ENCODE results near the gene DPF1. TPM values are rescaled to one million over a fixed set of nuclear protein-coding genes. Genes with fewer than 3 reads are reported as not detected.

Gene DPF1
- total and polyA plus RNA-seq, 4 donors = not detected

DNA sequence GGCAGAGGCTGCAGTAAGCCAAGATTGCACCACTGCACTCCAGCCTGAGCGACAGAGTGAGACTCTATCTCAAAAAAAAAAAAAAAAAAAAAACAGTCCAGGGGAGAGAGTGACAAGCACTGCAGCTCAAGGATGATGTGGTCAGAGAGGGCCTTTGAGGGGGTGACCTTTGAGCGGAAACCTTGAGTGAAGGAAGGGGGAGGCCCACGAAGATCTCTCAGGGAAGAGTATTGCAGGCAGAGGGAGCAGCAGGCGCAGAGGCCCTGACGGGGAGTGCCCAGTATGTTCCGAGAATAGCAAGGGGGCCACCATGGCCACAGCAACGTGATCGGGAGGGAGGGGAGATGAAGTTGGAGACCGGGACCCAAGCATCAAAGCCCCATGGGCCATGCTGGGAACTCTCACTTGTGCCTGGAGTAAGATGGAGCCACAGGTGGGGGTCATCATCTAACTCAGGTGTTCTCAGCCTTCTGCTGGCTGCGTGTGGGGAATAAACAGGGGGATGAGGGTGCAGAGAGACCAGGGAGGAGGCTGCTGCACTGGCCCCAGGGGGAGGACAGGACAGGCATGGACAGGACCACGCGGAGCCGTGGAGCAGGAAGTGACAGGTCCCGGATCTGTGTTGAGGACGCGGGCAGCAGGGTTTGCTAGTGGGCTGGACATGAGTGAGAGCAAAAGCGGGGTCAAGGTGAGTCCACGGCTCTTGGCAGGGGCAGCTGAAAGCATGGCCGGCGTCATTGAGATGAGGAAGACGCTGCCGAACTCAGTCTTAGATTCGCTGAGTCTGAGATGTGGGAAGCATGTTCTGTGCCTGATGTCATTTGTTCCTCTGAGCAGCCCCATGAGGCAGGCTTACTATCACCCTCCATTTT, 60.4 kb downstream of the DPF1 start:
- no peak overlapping the region for H3K9ac ChIP-seq (ENCODE audit: low read depth in 1 of 2, low read length in 2 of 2)
- no peaks in the 10 kb centered on the region for H3K4me1 ChIP-seq (ENCODE audit: control insufficient read depth in 4 of 4, insufficient read depth in 4 of 4, low read length in 3 of 4)
- peaks cover 5 to 10% (median 7%) of the 10 kb centered on the region in 4 donors for H3K9me3 ChIP-seq (ENCODE audit: control insufficient read depth in 4 of 4, low read length in 3 of 4)
- TF ChIP-seq YY1 (IDR thresholded peaks at IDR 0.05) (no peak), GABPA (IDR thresholded peaks at IDR 0.05 in 1 of 2, conservative IDR thresholded peaks at IDR 0.05 in 1 of 2) (no peak), NR2F2 (IDR thresholded peaks at IDR 0.05) (no peak), HNF4A (conservative IDR thresholded peaks at IDR 0.05) (no peak), SP1 (IDR thresholded peaks at IDR 0.05) (no peak), RAD21 (IDR thresholded peaks at IDR 0.05) (no peak), RXRA (IDR thresholded peaks at IDR 0.05) (no peak), HNF4G (IDR thresholded peaks at IDR 0.05) (no peak), JUND (IDR thresholded peaks at IDR 0.05) (no peak), TAF1 (conservative IDR thresholded peaks at IDR 0.05) (no peak), FOXA1 (IDR thresholded peaks at IDR 0.05) (no peak), EGR1 (IDR thresholded peaks at IDR 0.05; ENCODE audit: low read depth in 2 of 2) (no peak), FOXA2 (IDR thresholded peaks at IDR 0.05) (no peak)
- TF ChIP-seq, protein P1, sequence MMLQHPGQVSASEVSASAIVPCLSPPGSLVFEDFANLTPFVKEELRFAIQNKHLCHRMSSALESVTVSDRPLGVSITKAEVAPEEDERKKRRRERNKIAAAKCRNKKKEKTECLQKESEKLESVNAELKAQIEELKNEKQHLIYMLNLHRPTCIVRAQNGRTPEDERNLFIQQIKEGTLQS (IDR thresholded peaks at IDR 0.05) = no peak
- TF ChIP-seq, protein P2, sequence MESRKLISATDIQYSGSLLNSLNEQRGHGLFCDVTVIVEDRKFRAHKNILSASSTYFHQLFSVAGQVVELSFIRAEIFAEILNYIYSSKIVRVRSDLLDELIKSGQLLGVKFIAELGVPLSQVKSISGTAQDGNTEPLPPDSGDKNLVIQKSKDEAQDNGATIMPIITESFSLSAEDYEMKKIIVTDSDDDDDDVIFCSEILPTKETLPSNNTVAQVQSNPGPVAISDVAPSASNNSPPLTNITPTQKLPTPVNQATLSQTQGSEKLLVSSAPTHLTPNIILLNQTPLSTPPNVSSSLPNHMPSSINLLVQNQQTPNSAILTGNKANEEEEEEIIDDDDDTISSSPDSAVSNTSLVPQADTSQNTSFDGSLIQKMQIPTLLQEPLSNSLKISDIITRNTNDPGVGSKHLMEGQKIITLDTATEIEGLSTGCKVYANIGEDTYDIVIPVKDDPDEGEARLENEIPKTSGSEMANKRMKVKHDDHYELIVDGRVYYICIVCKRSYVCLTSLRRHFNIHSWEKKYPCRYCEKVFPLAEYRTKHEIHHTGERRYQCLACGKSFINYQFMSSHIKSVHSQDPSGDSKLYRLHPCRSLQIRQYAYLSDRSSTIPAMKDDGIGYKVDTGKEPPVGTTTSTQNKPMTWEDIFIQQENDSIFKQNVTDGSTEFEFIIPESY (IDR thresholded peaks at IDR 0.05) = no peak
- TF ChIP-seq, protein P3, sequence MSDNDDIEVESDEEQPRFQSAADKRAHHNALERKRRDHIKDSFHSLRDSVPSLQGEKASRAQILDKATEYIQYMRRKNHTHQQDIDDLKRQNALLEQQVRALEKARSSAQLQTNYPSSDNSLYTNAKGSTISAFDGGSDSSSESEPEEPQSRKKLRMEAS (IDR thresholded peaks at IDR 0.05) = no peak
- TF ChIP-seq, protein P4, sequence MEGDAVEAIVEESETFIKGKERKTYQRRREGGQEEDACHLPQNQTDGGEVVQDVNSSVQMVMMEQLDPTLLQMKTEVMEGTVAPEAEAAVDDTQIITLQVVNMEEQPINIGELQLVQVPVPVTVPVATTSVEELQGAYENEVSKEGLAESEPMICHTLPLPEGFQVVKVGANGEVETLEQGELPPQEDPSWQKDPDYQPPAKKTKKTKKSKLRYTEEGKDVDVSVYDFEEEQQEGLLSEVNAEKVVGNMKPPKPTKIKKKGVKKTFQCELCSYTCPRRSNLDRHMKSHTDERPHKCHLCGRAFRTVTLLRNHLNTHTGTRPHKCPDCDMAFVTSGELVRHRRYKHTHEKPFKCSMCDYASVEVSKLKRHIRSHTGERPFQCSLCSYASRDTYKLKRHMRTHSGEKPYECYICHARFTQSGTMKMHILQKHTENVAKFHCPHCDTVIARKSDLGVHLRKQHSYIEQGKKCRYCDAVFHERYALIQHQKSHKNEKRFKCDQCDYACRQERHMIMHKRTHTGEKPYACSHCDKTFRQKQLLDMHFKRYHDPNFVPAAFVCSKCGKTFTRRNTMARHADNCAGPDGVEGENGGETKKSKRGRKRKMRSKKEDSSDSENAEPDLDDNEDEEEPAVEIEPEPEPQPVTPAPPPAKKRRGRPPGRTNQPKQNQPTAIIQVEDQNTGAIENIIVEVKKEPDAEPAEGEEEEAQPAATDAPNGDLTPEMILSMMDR (IDR thresholded peaks at IDR 0.05; ENCODE audit: low read depth, low read length, missing input control) = no peak
- TF ChIP-seq, protein P5, sequence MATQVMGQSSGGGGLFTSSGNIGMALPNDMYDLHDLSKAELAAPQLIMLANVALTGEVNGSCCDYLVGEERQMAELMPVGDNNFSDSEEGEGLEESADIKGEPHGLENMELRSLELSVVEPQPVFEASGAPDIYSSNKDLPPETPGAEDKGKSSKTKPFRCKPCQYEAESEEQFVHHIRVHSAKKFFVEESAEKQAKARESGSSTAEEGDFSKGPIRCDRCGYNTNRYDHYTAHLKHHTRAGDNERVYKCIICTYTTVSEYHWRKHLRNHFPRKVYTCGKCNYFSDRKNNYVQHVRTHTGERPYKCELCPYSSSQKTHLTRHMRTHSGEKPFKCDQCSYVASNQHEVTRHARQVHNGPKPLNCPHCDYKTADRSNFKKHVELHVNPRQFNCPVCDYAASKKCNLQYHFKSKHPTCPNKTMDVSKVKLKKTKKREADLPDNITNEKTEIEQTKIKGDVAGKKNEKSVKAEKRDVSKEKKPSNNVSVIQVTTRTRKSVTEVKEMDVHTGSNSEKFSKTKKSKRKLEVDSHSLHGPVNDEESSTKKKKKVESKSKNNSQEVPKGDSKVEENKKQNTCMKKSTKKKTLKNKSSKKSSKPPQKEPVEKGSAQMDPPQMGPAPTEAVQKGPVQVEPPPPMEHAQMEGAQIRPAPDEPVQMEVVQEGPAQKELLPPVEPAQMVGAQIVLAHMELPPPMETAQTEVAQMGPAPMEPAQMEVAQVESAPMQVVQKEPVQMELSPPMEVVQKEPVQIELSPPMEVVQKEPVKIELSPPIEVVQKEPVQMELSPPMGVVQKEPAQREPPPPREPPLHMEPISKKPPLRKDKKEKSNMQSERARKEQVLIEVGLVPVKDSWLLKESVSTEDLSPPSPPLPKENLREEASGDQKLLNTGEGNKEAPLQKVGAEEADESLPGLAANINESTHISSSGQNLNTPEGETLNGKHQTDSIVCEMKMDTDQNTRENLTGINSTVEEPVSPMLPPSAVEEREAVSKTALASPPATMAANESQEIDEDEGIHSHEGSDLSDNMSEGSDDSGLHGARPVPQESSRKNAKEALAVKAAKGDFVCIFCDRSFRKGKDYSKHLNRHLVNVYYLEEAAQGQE (IDR thresholded peaks at IDR 0.05) = no peak
- H3K4me3 ChIP-seq (ENCODE audit: low read depth in 1 of 3, low read length in 3 of 3) = no peak overlapping the region
- H3K27ac ChIP-seq (ENCODE audit: low read depth in 1 of 2, low read length in 2 of 2) = no peak overlapping the region
- no peaks in the 10 kb centered on the region for H3K27me3 ChIP-seq (ENCODE audit: control insufficient read depth in 4 of 4, insufficient read depth in 4 of 4, low read length in 3 of 4)
- 97% methylated on average over 23 of the region's 23 CpGs for WGBS
- H3K36me3 ChIP-seq (ENCODE audit: control insufficient read depth in 4 of 4, insufficient read depth in 3 of 4, low read depth in 1 of 4, low read length in 3 of 4) = peaks cover 9 to 48% (median 27%) of the 10 kb centered on the region in 4 donors
- no peak for DNase-seq (ENCODE audit: low spot score)

All from liver (tissue), 9 donors.